SH-SY5Y (cell line): Measurements from ENCODE around the gene LRRC4C.

Source experiments
- GATA3 ChIP-seq: IDR thresholded peaks from 2 replicates; pipeline ENCODE4 v1.6.1; 2011; ENCODE audit warnings: low read depth, mild to moderate bottlenecking, low read length, moderate library complexity

Gene LRRC4C

DNA sequence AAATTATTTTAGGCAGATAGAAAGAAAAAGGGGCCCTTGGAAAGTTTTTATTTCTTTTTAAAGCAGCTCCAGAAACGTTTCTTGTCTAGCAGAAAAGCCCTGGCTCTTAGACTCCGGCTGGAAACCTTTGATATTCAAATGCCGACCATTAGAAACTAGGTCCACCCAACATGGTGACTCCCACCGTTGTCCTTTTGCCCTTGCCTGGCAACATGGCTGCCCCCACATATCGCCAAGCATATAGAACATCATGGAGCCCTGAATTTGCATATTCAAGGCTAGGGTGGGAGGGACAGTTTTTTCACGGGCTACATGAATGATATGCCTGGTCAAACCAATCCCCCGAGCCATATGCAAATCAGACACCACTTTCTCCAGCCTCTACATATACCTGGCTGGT lies 1379.0 kb downstream of the LRRC4C start:
- TF ChIP-seq GATA3: no peak
